AG09309 (cell line): ENCODE results near the gene VPS13D.

ENCODE experiments used
- DNase-seq: peaks from one replicate; pipeline ENCODE4 v3.0.0-alpha.2; 2010; ENCODE audit warnings: low read depth
- H3K4me3 ChIP-seq: 2 replicates; pipeline ENCODE4 v1.5.1; 2011; ENCODE audit warnings: mild to moderate bottlenecking, low read depth, low read length, moderate library complexity; ENCODE audit not compliant: control insufficient read depth
- TF ChIP-seq, protein P1 (sequence below): IDR thresholded peaks from 2 replicates; pipeline ENCODE4 v1.5.1; 2011; ENCODE audit warnings: mild to moderate bottlenecking, low read depth, low read length, inconsistent platforms; ENCODE audit not compliant: insufficient read depth, control insufficient read depth; ENCODE audit errors: missing control alignments

The VPS13D gene

GRCh38 chr1:12197483-12197880, 32.3 kb upstream of the VPS13D start:
- TF ChIP-seq, protein P1, sequence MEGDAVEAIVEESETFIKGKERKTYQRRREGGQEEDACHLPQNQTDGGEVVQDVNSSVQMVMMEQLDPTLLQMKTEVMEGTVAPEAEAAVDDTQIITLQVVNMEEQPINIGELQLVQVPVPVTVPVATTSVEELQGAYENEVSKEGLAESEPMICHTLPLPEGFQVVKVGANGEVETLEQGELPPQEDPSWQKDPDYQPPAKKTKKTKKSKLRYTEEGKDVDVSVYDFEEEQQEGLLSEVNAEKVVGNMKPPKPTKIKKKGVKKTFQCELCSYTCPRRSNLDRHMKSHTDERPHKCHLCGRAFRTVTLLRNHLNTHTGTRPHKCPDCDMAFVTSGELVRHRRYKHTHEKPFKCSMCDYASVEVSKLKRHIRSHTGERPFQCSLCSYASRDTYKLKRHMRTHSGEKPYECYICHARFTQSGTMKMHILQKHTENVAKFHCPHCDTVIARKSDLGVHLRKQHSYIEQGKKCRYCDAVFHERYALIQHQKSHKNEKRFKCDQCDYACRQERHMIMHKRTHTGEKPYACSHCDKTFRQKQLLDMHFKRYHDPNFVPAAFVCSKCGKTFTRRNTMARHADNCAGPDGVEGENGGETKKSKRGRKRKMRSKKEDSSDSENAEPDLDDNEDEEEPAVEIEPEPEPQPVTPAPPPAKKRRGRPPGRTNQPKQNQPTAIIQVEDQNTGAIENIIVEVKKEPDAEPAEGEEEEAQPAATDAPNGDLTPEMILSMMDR = no peak
- no peak overlapping the region for H3K4me3 ChIP-seq
- DNase-seq = no peak

DNA sequence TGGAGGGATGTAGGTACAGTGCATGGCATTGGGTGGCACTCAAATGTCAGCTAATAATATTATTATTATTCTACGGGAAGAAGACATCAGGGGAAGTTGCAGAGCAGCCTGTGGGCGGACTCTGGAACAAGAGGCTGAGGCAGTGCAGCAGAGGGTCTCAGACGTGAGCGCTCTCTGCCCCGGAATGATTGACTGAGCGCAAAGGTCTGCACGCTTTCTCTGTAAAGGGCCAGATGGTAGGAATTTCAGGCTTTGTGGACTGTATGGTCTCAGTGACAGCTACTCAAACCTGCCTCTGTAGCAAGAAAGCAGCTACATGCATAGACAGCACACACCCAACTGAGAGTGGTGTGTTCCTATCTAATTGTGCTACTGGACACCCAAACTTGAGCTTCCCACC, 29.6 kb upstream of the VPS13D start:
- H3K4me3 ChIP-seq = no peak overlapping the region
- no peak for DNase-seq
- TF ChIP-seq, protein P1 = no peak

DNA sequence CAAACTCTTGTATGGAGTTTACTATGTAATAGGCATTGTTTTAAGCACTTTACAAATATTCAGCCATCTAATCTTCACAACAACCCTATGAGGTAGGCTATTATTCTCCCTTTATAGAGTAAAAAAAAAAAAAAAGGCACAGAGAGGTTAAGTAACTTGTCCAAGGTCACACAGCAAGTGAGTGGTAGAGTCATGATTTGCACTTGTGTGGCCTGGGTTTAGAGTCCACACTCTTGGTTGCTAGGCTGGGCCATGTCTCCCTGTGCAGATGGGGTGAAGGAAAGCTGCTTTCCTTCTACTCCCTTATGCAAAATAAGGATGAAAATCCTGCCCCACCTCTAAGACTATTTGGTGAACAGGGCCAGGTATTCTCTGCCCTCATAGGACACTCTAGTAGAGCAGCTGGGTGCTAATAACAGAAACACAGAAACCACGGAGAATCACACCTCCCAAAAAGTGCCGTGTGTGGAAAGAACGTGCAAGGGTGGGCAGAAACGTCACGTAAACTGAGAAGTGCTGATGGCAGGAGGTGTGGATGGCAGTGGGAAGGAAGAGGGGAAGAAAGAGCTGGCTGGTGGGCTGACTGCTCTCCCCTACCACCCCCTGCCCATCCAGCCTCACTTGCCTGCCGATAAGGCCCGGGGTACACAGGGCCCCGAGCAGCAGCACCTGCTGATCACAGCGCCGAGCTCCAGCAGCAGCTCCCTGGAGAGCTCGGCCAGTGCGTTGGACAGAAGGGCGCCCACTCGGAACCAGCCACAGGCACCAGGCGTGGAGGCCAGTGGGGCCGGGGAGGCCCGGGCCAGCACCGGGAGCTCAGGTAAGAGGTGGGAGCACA, 28.3 kb upstream of the VPS13D start:
- no peak overlapping the region for H3K4me3 ChIP-seq
- DNase-seq = no peak
- TF ChIP-seq, protein P1 = no peak

GRCh38 chr1:12202190-12202497, 27.7 kb upstream of the VPS13D start:
- no peak overlapping the region for H3K4me3 ChIP-seq
- TF ChIP-seq, protein P1 = no peak
- DNase-seq = no peak

DNA sequence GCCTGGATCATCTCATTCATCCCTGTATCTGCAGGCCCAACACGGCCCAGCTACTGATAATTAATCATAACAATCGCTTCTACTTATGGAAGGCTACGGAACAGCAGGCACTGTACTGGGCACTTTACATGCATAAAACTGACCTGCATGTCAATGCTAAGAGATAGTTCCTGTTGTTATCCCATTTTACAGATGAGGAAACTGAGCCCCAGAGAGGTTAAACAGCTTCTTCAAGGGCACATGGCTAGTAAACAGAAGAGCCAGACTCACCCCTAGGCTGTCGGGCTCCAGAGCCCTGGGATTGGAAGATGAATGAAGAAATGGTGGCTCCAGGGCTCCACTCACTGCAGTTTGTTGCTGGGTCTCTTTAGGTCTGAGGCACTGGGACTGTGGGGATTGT, 27.3 kb upstream of the VPS13D start:
- no peak for DNase-seq
- TF ChIP-seq, protein P1 = no peak
- H3K4me3 ChIP-seq = no peak overlapping the region

GRCh38 chr1:12203216-12204007, 26.4 kb upstream of the VPS13D start:
- TF ChIP-seq, protein P1 = no peak
- no peak overlapping the region for H3K4me3 ChIP-seq

GRCh38 chr1:12204140-12204539, 25.7 kb upstream of the VPS13D start:
- no peak for DNase-seq
- TF ChIP-seq, protein P1 = no peak
- no peak overlapping the region for H3K4me3 ChIP-seq

More at GRCh38 chr1:12203216-12204007, 26.4 kb upstream of the VPS13D start:
- no peak for DNase-seq
